ENCODE data around the gene NEU2.

DNA sequence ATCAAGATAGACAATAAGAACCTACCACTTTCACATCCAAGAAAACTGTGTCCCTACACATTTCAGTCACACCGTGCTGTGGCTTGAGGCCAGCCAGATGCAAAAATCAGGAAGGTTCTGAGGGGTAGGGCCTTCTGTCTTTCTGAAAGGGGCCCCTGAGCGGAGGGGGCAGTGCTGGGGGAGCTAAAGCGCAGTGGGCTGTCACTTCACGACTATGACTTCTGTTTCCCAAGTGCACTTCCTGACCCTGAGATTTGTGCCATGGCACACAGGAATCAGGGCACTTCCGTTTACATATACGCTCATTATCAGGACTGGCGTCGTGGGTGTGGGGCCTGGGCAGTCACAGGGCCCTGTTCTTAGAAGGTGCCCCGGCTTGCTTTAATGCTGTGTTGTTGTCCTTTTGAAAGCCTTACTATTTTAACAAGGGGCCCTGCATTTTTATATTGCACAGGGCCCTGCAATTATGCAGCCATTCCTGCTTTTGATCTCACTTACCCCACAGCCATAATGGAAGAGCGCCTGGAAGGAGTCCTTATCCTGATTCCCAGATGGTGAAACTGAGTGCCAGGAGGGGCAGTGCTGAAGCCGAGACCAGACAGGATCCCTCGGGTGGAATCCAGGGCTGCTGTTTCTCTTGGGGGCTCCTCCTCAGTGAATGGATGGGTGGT is 20.0 kb upstream of the NEU2 start:
- no peak for TF ChIP-seq POLR2A (IDR thresholded peaks at IDR 0.05)
- TF ChIP-seq, protein P1, sequence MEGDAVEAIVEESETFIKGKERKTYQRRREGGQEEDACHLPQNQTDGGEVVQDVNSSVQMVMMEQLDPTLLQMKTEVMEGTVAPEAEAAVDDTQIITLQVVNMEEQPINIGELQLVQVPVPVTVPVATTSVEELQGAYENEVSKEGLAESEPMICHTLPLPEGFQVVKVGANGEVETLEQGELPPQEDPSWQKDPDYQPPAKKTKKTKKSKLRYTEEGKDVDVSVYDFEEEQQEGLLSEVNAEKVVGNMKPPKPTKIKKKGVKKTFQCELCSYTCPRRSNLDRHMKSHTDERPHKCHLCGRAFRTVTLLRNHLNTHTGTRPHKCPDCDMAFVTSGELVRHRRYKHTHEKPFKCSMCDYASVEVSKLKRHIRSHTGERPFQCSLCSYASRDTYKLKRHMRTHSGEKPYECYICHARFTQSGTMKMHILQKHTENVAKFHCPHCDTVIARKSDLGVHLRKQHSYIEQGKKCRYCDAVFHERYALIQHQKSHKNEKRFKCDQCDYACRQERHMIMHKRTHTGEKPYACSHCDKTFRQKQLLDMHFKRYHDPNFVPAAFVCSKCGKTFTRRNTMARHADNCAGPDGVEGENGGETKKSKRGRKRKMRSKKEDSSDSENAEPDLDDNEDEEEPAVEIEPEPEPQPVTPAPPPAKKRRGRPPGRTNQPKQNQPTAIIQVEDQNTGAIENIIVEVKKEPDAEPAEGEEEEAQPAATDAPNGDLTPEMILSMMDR (IDR thresholded peaks at IDR 0.05), result no peak
